ENCODE measurements around the gene ELL2. TPM values are rescaled to one million over a fixed set of nuclear protein-coding genes. Genes with fewer than 3 reads are reported as not detected.

Gene ELL2
- total and polyA plus RNA-seq, 4 donors, result 12.2 to 44.1 (median 13.9) TPM

GRCh38 chr5:95969055-95969454, 7.4 kb upstream of the ELL2 start:
- Histone ChIP-seq H3K36me3 (ENCODE audit: control insufficient read depth, insufficient read depth, low read length) (no peaks in the 10 kb centered on the region), H3K4me1 (ENCODE audit: control insufficient read depth, insufficient read depth, low read length) (no peaks in the 10 kb centered on the region), H3K9me3 (ENCODE audit: control insufficient read depth, insufficient read depth, low read length) (no peaks in the 10 kb centered on the region), H3K27me3 (ENCODE audit: control insufficient read depth, insufficient read depth, low read length) (no peaks in the 10 kb centered on the region), H3K27ac (ENCODE audit: low read depth, low read length) (no peak overlapping the region), H3K4me3 (ENCODE audit: low read depth, low read length) (no peak overlapping the region)
- WGBS (ENCODE audit: insufficient coverage), result 99% methylated on average over 5 of the region's 5 CpGs
- DNase-seq (ENCODE audit: low read depth in 4 of 6, low spot score in 6 of 6), result no peak

GRCh38 chr5:95967236-95967635, 5.6 kb upstream of the ELL2 start:
- H3K9me3 ChIP-seq (ENCODE audit: control insufficient read depth, insufficient read depth, low read length), result no peaks in the 10 kb centered on the region
- DNase-seq (ENCODE audit: low read depth in 4 of 6, low spot score in 6 of 6), result no peak
- no peak overlapping the region for H3K4me3 ChIP-seq (ENCODE audit: low read depth, low read length)
- H3K36me3 ChIP-seq (ENCODE audit: control insufficient read depth, insufficient read depth, low read length), result no peaks in the 10 kb centered on the region
- H3K4me1 ChIP-seq (ENCODE audit: control insufficient read depth, insufficient read depth, low read length), result peaks cover under 1% of the 10 kb centered on the region
- no peak overlapping the region for H3K27ac ChIP-seq (ENCODE audit: low read depth, low read length)
- 60% methylated on average over 1 of the region's 1 CpG for WGBS (ENCODE audit: insufficient coverage)
- no peaks in the 10 kb centered on the region for H3K27me3 ChIP-seq (ENCODE audit: control insufficient read depth, insufficient read depth, low read length)

DNA sequence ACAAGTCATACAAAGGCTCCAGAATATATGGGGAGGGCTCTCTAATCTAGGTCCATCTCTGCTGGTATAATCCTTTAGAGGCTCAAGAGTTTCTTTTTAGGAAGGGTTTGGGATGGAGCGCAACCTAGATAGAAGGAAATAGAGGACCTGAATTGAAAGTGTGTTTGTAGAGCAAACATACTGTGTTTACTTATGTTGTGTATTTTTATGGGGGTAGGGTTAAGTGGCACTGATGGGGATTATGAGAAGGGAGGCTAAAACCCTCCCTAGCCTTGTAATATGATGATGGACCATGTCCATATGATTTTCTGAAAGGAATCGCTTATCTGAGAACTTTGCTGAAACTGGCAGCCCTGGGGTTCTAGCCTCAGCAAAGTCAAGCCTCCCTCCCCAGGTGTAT, 4.4 kb upstream of the ELL2 start:
- WGBS (ENCODE audit: insufficient coverage), result 100% methylated on average over 1 of the region's 2 CpGs
- no peak overlapping the region for H3K27ac ChIP-seq (ENCODE audit: low read depth, low read length)
- no peaks in the 10 kb centered on the region for H3K9me3 ChIP-seq (ENCODE audit: control insufficient read depth, insufficient read depth, low read length)
- H3K4me3 ChIP-seq (ENCODE audit: low read depth, low read length), result no peak overlapping the region
- H3K36me3 ChIP-seq (ENCODE audit: control insufficient read depth, insufficient read depth, low read length), result no peaks in the 10 kb centered on the region
- no peak for DNase-seq (ENCODE audit: low read depth in 4 of 6, low spot score in 6 of 6)
- peaks cover 6% of the 10 kb centered on the region for H3K4me1 ChIP-seq (ENCODE audit: control insufficient read depth, insufficient read depth, low read length)
- H3K27me3 ChIP-seq (ENCODE audit: control insufficient read depth, insufficient read depth, low read length), result no peaks in the 10 kb centered on the region

GRCh38 chr5:95963650-95964410, 2.2 kb upstream of the ELL2 start:
- no peak overlapping the region for H3K4me3 ChIP-seq (ENCODE audit: low read depth, low read length)
- H3K27me3 ChIP-seq (ENCODE audit: control insufficient read depth, insufficient read depth, low read length), result no peaks in the 10 kb centered on the region
- H3K9me3 ChIP-seq (ENCODE audit: control insufficient read depth, insufficient read depth, low read length), result no peaks in the 10 kb centered on the region
- H3K36me3 ChIP-seq (ENCODE audit: control insufficient read depth, insufficient read depth, low read length), result no peaks in the 10 kb centered on the region
- no CpG with 5 or more reads among the region's 8 CpGs for WGBS (ENCODE audit: insufficient coverage)
- peaks cover 23% of the 10 kb centered on the region for H3K4me1 ChIP-seq (ENCODE audit: control insufficient read depth, insufficient read depth, low read length)
- no peak overlapping the region for H3K27ac ChIP-seq (ENCODE audit: low read depth, low read length)
- DNase-seq (ENCODE audit: low read depth in 4 of 6, low spot score in 6 of 6), result no peak

- H3K36me3 ChIP-seq (ENCODE audit: control insufficient read depth, insufficient read depth, low read length), result no peaks in the 10 kb centered on the region
- H3K27ac ChIP-seq (ENCODE audit: low read depth, low read length), result no peak overlapping the region
- H3K27me3 ChIP-seq (ENCODE audit: control insufficient read depth, insufficient read depth, low read length), result peaks cover 3% of the 10 kb centered on the region
- WGBS (ENCODE audit: insufficient coverage), result no CpG with 5 or more reads among the region's 6 CpGs
- H3K4me1 ChIP-seq (ENCODE audit: control insufficient read depth, insufficient read depth, low read length), result peaks cover 23% of the 10 kb centered on the region
- H3K4me3 ChIP-seq (ENCODE audit: low read depth, low read length), result no peak overlapping the region
- H3K9me3 ChIP-seq (ENCODE audit: control insufficient read depth, insufficient read depth, low read length), result no peaks in the 10 kb centered on the region
- no peak for DNase-seq (ENCODE audit: low read depth in 4 of 6, low spot score in 6 of 6)
Measured at GRCh38 chr5:95962785-95963184, 1.1 kb upstream of the ELL2 start.

GRCh38 chr5:95962475-95962773, 773 bp upstream of the ELL2 start:
- Histone ChIP-seq H3K27ac (ENCODE audit: low read depth, low read length) (no peak overlapping the region), H3K27me3 (ENCODE audit: control insufficient read depth, insufficient read depth, low read length) (peaks cover 3% of the 10 kb centered on the region), H3K4me3 (ENCODE audit: low read depth, low read length) (no peak overlapping the region), H3K4me1 (ENCODE audit: control insufficient read depth, insufficient read depth, low read length) (peaks cover 23% of the 10 kb centered on the region), H3K36me3 (ENCODE audit: control insufficient read depth, insufficient read depth, low read length) (no peaks in the 10 kb centered on the region), H3K9me3 (ENCODE audit: control insufficient read depth, insufficient read depth, low read length) (no peaks in the 10 kb centered on the region)
- DNase-seq (ENCODE audit: low read depth in 4 of 6, low spot score in 6 of 6), result no peak
- 59% methylated on average over 3 of the region's 8 CpGs for WGBS (ENCODE audit: insufficient coverage)

GRCh38 chr5:95960667-95961616, 709 bp downstream of the ELL2 start:
- H3K4me1 ChIP-seq (ENCODE audit: control insufficient read depth, insufficient read depth, low read length), result peaks cover 23% of the 10 kb centered on the region
- H3K9me3 ChIP-seq (ENCODE audit: control insufficient read depth, insufficient read depth, low read length), result no peaks in the 10 kb centered on the region
- peaks cover 3% of the 10 kb centered on the region for H3K27me3 ChIP-seq (ENCODE audit: control insufficient read depth, insufficient read depth, low read length)
- H3K36me3 ChIP-seq (ENCODE audit: control insufficient read depth, insufficient read depth, low read length), result no peaks in the 10 kb centered on the region
- H3K4me3 ChIP-seq (ENCODE audit: low read depth, low read length), result peak overlapping the region; percentile 75
- peak; percentile 8 to 84 (median 28) for DNase-seq (ENCODE audit: low read depth in 4 of 6, low spot score in 6 of 6)
- under 1% methylated on average over 90 of the region's 90 CpGs for WGBS (ENCODE audit: insufficient coverage)
- peak overlapping the region; percentile 75 for H3K27ac ChIP-seq (ENCODE audit: low read depth, low read length)

- Histone ChIP-seq H3K9me3 (ENCODE audit: control insufficient read depth, insufficient read depth, low read length) (no peaks in the 10 kb centered on the region), H3K4me1 (ENCODE audit: control insufficient read depth, insufficient read depth, low read length) (peaks cover 23% of the 10 kb centered on the region), H3K27me3 (ENCODE audit: control insufficient read depth, insufficient read depth, low read length) (peaks cover 3% of the 10 kb centered on the region), H3K4me3 (ENCODE audit: low read depth, low read length) (peak overlapping the region; percentile 75), H3K36me3 (ENCODE audit: control insufficient read depth, insufficient read depth, low read length) (no peaks in the 10 kb centered on the region), H3K27ac (ENCODE audit: low read depth, low read length) (peak overlapping the region; percentile 49)
- peak in 4 of 6 donors; percentile 11 to 75 (median 55) for DNase-seq (ENCODE audit: low read depth in 4 of 6, low spot score in 6 of 6)
- WGBS (ENCODE audit: insufficient coverage), result 9% methylated on average over 22 of the region's 26 CpGs
Measured at GRCh38 chr5:95959888-95960666, 1.6 kb downstream of the ELL2 start.

- H3K4me3 ChIP-seq (ENCODE audit: low read depth, low read length), result peak overlapping the region; percentile 75
- peaks cover 23% of the 10 kb centered on the region for H3K4me1 ChIP-seq (ENCODE audit: control insufficient read depth, insufficient read depth, low read length)
- 54% methylated on average over 9 of the region's 9 CpGs for WGBS (ENCODE audit: insufficient coverage)
- no peaks in the 10 kb centered on the region for H3K9me3 ChIP-seq (ENCODE audit: control insufficient read depth, insufficient read depth, low read length)
- H3K27ac ChIP-seq (ENCODE audit: low read depth, low read length), result no peak overlapping the region
- H3K36me3 ChIP-seq (ENCODE audit: control insufficient read depth, insufficient read depth, low read length), result no peaks in the 10 kb centered on the region
- peak in 1 of 6 donors; percentile 41 for DNase-seq (ENCODE audit: low read depth in 4 of 6, low spot score in 6 of 6)
- H3K27me3 ChIP-seq (ENCODE audit: control insufficient read depth, insufficient read depth, low read length), result peaks cover 3% of the 10 kb centered on the region
Measured at GRCh38 chr5:95959051-95959887, 2.4 kb downstream of the ELL2 start.
